MG63 (cell line): Measurements from ENCODE around the gene SPESP1. TPM values are rescaled to one million over a fixed set of nuclear protein-coding genes. Genes with fewer than 3 reads are reported as not detected.
A peak's percentile ranks its signal among the peaks of the same experiment; 100 is the strongest.

Source experiments
- DNase-seq: peaks from one replicate; pipeline ENCODE4 v3.0.0-alpha.2; 2020
- H3K27me3 ChIP-seq: fragments of 250-450 bp; sonication (Bioruptor Pico); 2 replicates; pipeline ENCODE4 v1.5.1; 2020; ENCODE audit warnings: mild to moderate bottlenecking, moderate library complexity
- H3K36me3 ChIP-seq: fragments of 250-450 bp; sonication (Bioruptor Pico); 2 replicates; pipeline ENCODE4 v1.5.1; 2020; ENCODE audit warnings: mild to moderate bottlenecking, moderate library complexity
- H3K4me3 ChIP-seq: fragments of 250-450 bp; sonication (Bioruptor Pico); 2 replicates; pipeline ENCODE4 v1.5.1; 2020; ENCODE audit warnings: mild to moderate bottlenecking, moderate library complexity
- H3K9me3 ChIP-seq: fragments of 250-450 bp; sonication (Bioruptor Pico); 2 replicates; pipeline ENCODE4 v1.5.1; 2020; ENCODE audit warnings: mild to moderate bottlenecking, moderate library complexity
- total RNA-seq: library from RNA; depleted of rRNA; stranded (reverse); fragments of >200 nt; shearing (Covaris generic); gene quantifications from 2 replicates; pipeline ENCODE4 v1.2.3, GENCODE V29; 2014; ENCODE audit warnings: low replicate concordance

Gene SPESP1
- total RNA-seq, 1 experiment from 2014 or later, result not detected

DNA sequence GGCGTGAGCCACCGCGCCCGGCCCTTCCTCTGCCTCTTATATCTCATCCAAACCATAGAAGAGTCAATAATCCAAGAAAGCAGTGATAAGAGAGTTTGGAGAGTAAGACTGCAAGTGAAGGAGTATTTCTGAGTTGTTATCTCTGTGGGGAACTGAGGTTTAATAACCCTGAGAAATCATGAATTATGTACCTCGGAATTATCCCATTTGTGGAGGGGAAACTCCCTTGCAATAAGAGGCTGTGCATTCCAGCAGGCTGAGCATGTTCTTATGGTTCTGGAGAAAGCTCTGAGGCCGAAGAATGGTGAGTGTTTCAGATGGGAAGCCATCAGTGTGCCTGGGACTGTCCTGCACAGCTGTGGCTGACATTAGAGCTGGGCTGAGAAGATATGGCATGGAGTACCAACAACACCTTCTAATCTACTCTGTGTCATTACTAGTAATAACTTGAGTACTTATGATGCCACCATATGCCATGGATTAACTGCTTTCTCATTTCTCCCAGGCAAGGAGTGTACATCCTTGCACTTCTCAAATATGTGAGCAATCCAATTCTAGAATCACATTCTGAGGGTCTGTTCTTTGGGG, 52.7 kb downstream of the SPESP1 start:
- Histone ChIP-seq H3K27me3 (peaks cover 3% of the 10 kb centered on the region; the same call in 1 of the 2 replicates), H3K4me3 (no peak overlapping the region), H3K36me3 (no peaks in the 10 kb centered on the region), H3K9me3 (peaks cover 2% of the 10 kb centered on the region; the same call in 1 of the 2 replicates)
- DNase-seq, result no peak

- no peaks in the 10 kb centered on the region for H3K36me3 ChIP-seq
- H3K27me3 ChIP-seq, result peaks cover 3% of the 10 kb centered on the region; the same call in 1 of the 2 replicates
- no peak overlapping the region for H3K4me3 ChIP-seq
- DNase-seq, result no peak
- no peaks in the 10 kb centered on the region for H3K9me3 ChIP-seq
These were observed 53.7 kb downstream of the SPESP1 start for GRCh38 chr15:68983961-68984481.

DNA sequence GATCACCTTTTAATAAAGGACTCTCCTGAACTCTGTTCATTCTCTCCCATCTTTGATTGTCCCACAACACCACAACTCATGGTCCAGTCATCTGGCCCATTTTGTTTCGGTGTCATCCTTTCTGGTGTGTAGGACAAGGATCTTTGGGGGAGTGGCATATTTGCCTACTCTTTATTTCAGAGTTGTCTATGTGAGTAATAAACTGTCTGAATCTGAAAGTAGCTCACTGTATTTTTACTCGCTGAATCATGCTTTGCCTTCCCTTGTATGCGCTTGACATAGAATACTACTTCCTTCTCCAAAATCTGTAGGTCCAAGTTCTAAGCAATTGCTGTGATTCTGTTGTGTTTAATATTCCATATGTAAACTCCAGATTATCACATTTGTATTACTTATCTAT, 54.3 kb downstream of the SPESP1 start:
- no peaks in the 10 kb centered on the region for H3K27me3 ChIP-seq
- no peaks in the 10 kb centered on the region for H3K9me3 ChIP-seq
- DNase-seq, result no peak
- H3K4me3 ChIP-seq, result no peak overlapping the region
- no peaks in the 10 kb centered on the region for H3K36me3 ChIP-seq

DNA sequence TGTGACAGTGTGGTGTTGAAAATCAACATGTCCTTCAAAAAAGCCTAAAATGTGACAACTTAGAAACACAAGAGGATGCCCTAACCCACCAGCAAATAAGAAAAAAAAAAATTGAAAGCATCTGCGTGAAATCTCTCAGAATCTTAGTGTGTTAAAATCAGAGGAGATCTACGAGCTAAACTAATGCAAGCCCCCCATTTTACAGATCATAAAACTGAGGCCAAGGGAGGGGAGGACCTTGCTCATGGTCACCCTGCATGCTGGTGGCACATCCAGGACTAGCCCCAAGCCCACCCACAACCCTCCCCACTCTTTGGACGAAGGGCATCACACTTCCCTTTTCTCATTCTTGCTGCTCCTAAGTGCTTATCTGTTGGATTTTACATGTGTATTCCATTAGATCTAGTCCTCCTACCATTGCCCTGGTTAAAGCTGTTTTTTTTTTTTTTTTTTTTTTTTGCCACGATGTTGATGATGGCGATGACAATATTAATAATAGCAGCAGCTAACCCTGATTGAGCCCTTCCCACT, 55.1 kb downstream of the SPESP1 start:
- H3K27me3 ChIP-seq, result no peaks in the 10 kb centered on the region
- H3K36me3 ChIP-seq, result no peaks in the 10 kb centered on the region
- no peak for DNase-seq
- H3K4me3 ChIP-seq, result no peak overlapping the region
- H3K9me3 ChIP-seq, result no peaks in the 10 kb centered on the region

- H3K36me3 ChIP-seq, result no peaks in the 10 kb centered on the region
- H3K4me3 ChIP-seq, result no peak overlapping the region
- H3K27me3 ChIP-seq, result no peaks in the 10 kb centered on the region
- no peaks in the 10 kb centered on the region for H3K9me3 ChIP-seq
- no peak for DNase-seq
These were observed 56.0 kb downstream of the SPESP1 start for GRCh38 chr15:68986322-68986721.

GRCh38 chr15:68987120-68987519, 56.8 kb downstream of the SPESP1 start:
- no peak overlapping the region for H3K4me3 ChIP-seq
- no peaks in the 10 kb centered on the region for H3K27me3 ChIP-seq
- H3K36me3 ChIP-seq, result no peaks in the 10 kb centered on the region
- H3K9me3 ChIP-seq, result no peaks in the 10 kb centered on the region
- no peak for DNase-seq

DNA sequence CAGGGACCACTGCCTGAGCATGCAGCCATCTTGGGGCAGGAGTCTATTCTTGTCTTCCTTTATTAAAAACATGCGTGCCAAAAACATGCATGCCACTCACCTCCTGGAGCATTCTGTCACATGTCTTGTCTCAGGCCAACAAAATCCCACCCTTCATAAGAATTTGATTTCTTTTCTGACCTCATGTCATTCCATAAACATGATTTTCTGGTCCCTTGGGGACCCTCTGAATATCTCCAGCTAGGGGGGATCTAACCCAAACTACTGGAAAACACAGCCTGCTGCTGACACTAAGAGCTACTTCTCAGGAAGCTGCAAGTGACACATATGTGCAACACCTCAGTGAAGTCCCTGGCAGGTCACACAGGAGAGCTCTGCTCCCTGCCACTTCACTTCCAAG, 57.4 kb downstream of the SPESP1 start:
- no peak overlapping the region for H3K4me3 ChIP-seq
- no peaks in the 10 kb centered on the region for H3K36me3 ChIP-seq
- H3K9me3 ChIP-seq, result no peaks in the 10 kb centered on the region
- no peaks in the 10 kb centered on the region for H3K27me3 ChIP-seq
- no peak for DNase-seq

GRCh38 chr15:68989541-68990230, 59.4 kb downstream of the SPESP1 start:
- Histone ChIP-seq H3K36me3 (no peaks in the 10 kb centered on the region), H3K27me3 (no peaks in the 10 kb centered on the region), H3K4me3 (no peak overlapping the region), H3K9me3 (no peaks in the 10 kb centered on the region)
- DNase-seq, result no peak

DNA sequence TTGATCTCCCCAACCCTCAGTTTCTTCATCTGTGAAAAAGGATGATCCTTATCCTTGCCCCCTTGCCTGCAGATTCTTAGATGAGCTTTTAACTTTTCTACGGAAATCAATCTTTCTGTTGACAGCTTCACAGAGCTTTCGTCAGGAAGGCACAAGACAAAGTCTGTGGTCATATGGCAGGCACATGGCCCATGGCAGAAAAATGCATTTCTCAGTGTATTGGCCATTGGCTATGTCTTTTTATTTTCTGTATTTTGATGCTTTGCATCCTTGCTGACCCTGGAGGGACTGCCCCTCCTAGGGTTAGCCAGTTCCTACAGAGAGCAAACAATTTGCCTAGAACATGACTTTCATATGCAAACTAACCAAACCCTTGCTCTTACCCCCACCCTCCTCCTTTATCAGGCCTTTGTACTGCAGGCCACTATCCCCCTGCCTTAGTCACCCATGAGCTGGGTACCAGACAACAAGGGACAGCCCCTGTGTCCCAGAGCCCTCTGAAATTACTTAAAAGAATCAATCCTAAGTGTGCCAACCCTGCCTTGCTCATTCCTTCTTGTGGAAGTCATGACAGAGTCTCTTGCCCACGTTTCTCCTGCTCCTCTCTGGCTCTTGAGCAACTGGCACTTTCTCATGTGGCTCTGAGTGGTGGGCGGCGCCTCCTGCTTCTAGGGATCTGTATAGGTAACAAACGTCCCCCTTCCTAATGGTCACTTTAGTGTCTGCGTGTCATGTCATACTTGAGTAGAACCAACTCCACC, 60.1 kb downstream of the SPESP1 start:
- H3K27me3 ChIP-seq, result no peaks in the 10 kb centered on the region
- no peak overlapping the region for H3K4me3 ChIP-seq
- no peak for DNase-seq
- H3K9me3 ChIP-seq, result no peaks in the 10 kb centered on the region
- H3K36me3 ChIP-seq, result no peaks in the 10 kb centered on the region

- Histone ChIP-seq H3K27me3 (no peaks in the 10 kb centered on the region), H3K36me3 (no peaks in the 10 kb centered on the region), H3K9me3 (no peaks in the 10 kb centered on the region), H3K4me3 (no peak overlapping the region)
- DNase-seq, result no peak
These were observed 60.7 kb downstream of the SPESP1 start for GRCh38 chr15:68990992-68991500.

GRCh38 chr15:68991723-68992122, 61.4 kb downstream of the SPESP1 start:
- Histone ChIP-seq H3K9me3 (no peaks in the 10 kb centered on the region), H3K4me3 (no peak overlapping the region), H3K36me3 (no peaks in the 10 kb centered on the region), H3K27me3 (no peaks in the 10 kb centered on the region)
- DNase-seq, result no peak

GRCh38 chr15:68992696-68993095, 62.4 kb downstream of the SPESP1 start:
- no peaks in the 10 kb centered on the region for H3K27me3 ChIP-seq
- H3K36me3 ChIP-seq, result no peaks in the 10 kb centered on the region
- no peaks in the 10 kb centered on the region for H3K9me3 ChIP-seq
- no peak overlapping the region for H3K4me3 ChIP-seq
- DNase-seq, result no peak

DNA sequence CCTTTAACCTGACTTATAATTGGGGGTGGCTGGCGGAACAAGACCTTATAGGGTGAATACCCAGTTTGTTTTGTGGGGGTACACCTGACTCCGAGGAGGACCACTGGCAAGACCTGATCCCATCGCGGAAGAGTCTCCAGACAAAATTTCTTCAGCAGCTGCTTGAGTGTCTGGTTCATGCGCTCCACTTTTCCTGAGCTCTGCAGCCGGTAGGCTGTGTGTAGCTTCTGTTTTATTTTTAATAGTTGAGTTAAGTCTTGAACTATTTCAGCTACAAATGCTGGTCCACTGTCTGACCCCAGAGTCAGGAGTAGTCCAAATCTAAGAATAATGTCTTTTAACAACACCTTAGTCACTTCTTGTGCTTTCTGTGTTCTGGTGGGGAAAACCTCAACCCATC, 63.0 kb downstream of the SPESP1 start:
- H3K36me3 ChIP-seq, result no peaks in the 10 kb centered on the region
- H3K4me3 ChIP-seq, result no peak overlapping the region
- H3K9me3 ChIP-seq, result no peaks in the 10 kb centered on the region
- H3K27me3 ChIP-seq, result no peaks in the 10 kb centered on the region
- no peak for DNase-seq

GRCh38 chr15:68994149-68994548, 63.8 kb downstream of the SPESP1 start:
- DNase-seq, result peak; percentile 91
- H3K9me3 ChIP-seq, result no peaks in the 10 kb centered on the region
- no peaks in the 10 kb centered on the region for H3K36me3 ChIP-seq
- H3K27me3 ChIP-seq, result no peaks in the 10 kb centered on the region
- H3K4me3 ChIP-seq, result no peak overlapping the region

DNA sequence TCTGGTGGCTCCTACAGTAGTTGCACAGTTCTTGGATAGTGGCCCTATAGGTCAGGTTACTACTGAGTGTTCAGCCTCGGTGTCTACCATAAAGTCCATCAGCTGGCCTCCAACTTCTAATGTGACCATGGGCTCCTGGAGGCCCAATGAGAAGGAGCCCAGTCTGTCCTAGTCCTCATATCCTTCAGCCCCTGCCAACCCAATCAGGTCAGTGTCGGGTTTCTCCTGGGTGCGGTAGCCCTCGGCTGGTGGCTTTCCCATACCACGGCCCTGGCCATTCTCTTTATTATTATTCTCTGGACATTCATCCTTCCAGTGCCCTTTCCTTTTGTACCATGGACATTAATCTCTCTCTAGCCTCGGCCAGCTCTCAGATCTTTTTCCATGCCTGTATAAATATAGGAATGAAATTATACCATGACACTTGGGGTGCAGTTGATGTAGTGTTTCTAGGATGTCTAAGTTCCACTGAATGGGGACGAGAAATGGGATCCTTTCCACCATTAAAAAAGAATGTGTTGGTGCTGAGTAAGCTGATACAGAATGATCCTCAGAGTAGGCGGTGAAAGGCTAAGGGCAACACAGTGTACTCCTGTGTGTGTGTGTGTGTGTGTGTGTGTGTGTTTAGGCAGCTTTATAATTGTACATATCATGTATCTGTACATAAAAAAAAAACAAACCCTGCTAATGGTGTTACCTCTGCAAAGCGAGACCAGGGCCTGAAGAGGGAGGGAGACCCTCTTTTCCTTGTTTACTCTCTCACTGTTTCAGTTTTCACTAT, 64.8 kb downstream of the SPESP1 start:
- no peaks in the 10 kb centered on the region for H3K27me3 ChIP-seq
- H3K36me3 ChIP-seq, result no peaks in the 10 kb centered on the region
- no peak overlapping the region for H3K4me3 ChIP-seq
- DNase-seq, result no peak
- H3K9me3 ChIP-seq, result no peaks in the 10 kb centered on the region
